Fibroblast of lung (primary cell): ENCODE results near the gene GCA.

Experiments used
- CTCF ChIP-seq, 2 donors: IDR thresholded peaks in 1 of 2; conservative IDR thresholded peaks in 1 of 2; 1 replicate in 1 of 2; 2 replicates in 1 of 2; pipeline ENCODE4 v1.5.1; 2011 to 2012; ENCODE audit warnings: low read length in 2 of 2, control low read depth in 1 of 2, inconsistent platforms in 1 of 2, low read depth in 1 of 2, mild to moderate bottlenecking in 1 of 2
- EZH2 ChIP-seq: IDR thresholded peaks from 2 replicates; pipeline ENCODE4 v1.5.1; 2012; ENCODE audit warnings: low read length, control low read depth, mild to moderate bottlenecking; ENCODE audit errors: missing control alignments

DNA sequence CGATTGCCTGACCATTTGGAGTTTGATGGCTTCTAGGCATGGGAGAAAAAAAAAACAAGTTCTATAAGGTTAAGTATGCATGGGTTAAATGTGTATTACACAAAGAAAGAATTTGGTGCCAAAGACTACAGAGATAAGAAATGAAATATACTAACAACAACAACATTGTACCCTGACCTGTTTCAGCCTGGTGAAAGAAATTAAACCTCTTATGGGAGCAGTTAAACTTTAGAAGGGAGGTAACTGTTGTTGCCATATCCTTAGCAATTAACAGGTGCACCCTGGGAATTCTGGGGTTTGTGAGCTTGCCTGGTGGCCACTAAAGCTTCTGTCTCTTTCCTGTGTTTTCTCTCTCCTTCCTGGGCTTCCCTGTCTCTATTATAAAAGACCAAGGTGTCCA is 19.0 kb upstream of the GCA start:
- TF ChIP-seq CTCF (conservative IDR thresholded peaks at IDR 0.05 in 1 of 2, IDR thresholded peaks at IDR 0.05 in 1 of 2; ENCODE audit: low read depth in 1 of 2, low read length in 2 of 2) (no peak), EZH2 (no peak)
